ES-I3 (cell line): ENCODE measurements around the gene APOL1.

ENCODE experiments used
- H3K36me3 ChIP-seq: 2 replicates; pipeline ENCODE4 v1.6.1; 2013; ENCODE audit warnings: mild to moderate bottlenecking, low read length, control low read depth, moderate library complexity; ENCODE audit not compliant: insufficient read depth
- H3K4me1 ChIP-seq: 2 replicates; pipeline ENCODE4 v1.6.1; 2013; ENCODE audit warnings: mild to moderate bottlenecking, control low read depth, low read length; ENCODE audit not compliant: insufficient read depth
- H3K9ac ChIP-seq: 2 replicates; pipeline ENCODE4 v1.6.1; 2013; ENCODE audit warnings: low read depth, mild to moderate bottlenecking, low read length, moderate library complexity
- H3K9me3 ChIP-seq: 2 replicates; pipeline ENCODE4 v1.6.1; 2013; ENCODE audit warnings: mild to moderate bottlenecking, low read length, moderate library complexity; ENCODE audit not compliant: control insufficient read depth, insufficient read depth

APOL1 gene

GRCh38 chr22:36294293-36294620, 41.3 kb downstream of the APOL1 start:
- H3K9me3 ChIP-seq = no peaks in the 10 kb centered on the region
- H3K36me3 ChIP-seq = peaks cover 68% of the 10 kb centered on the region
- H3K4me1 ChIP-seq = no peaks in the 10 kb centered on the region
- no peak overlapping the region for H3K9ac ChIP-seq

GRCh38 chr22:36294801-36295200, 41.9 kb downstream of the APOL1 start:
- H3K9me3 ChIP-seq = no peaks in the 10 kb centered on the region
- no peaks in the 10 kb centered on the region for H3K4me1 ChIP-seq
- H3K9ac ChIP-seq = no peak overlapping the region
- peaks cover 68% of the 10 kb centered on the region for H3K36me3 ChIP-seq

GRCh38 chr22:36295247-36295646, 42.3 kb downstream of the APOL1 start:
- no peak overlapping the region for H3K9ac ChIP-seq
- no peaks in the 10 kb centered on the region for H3K9me3 ChIP-seq
- H3K4me1 ChIP-seq = no peaks in the 10 kb centered on the region
- H3K36me3 ChIP-seq = peaks cover 71% of the 10 kb centered on the region

GRCh38 chr22:36296690-36297089, 43.8 kb downstream of the APOL1 start:
- no peak overlapping the region for H3K9ac ChIP-seq
- H3K36me3 ChIP-seq = peaks cover 78% of the 10 kb centered on the region
- no peaks in the 10 kb centered on the region for H3K9me3 ChIP-seq
- no peaks in the 10 kb centered on the region for H3K4me1 ChIP-seq

GRCh38 chr22:36297568-36297967, 44.6 kb downstream of the APOL1 start:
- Histone ChIP-seq H3K4me1 (no peaks in the 10 kb centered on the region), H3K36me3 (peaks cover 74% of the 10 kb centered on the region), H3K9me3 (no peaks in the 10 kb centered on the region), H3K9ac (no peak overlapping the region)

GRCh38 chr22:36298118-36298517, 45.2 kb downstream of the APOL1 start:
- H3K9ac ChIP-seq = no peak overlapping the region
- H3K36me3 ChIP-seq = peaks cover 76% of the 10 kb centered on the region
- no peaks in the 10 kb centered on the region for H3K4me1 ChIP-seq
- H3K9me3 ChIP-seq = no peaks in the 10 kb centered on the region

- Histone ChIP-seq H3K36me3 (peaks cover 73% of the 10 kb centered on the region), H3K9me3 (no peaks in the 10 kb centered on the region), H3K4me1 (no peaks in the 10 kb centered on the region), H3K9ac (no peak overlapping the region)
These were observed 45.7 kb downstream of the APOL1 start for GRCh38 chr22:36298601-36299000.

GRCh38 chr22:36299295-36299694, 46.4 kb downstream of the APOL1 start:
- Histone ChIP-seq H3K36me3 (peaks cover 73% of the 10 kb centered on the region), H3K9me3 (no peaks in the 10 kb centered on the region), H3K4me1 (no peaks in the 10 kb centered on the region), H3K9ac (no peak overlapping the region)

- Histone ChIP-seq H3K9ac (no peak overlapping the region), H3K36me3 (peaks cover 73% of the 10 kb centered on the region), H3K4me1 (no peaks in the 10 kb centered on the region)
These were observed 47.0 kb downstream of the APOL1 start for GRCh38 chr22:36299911-36300310.

GRCh38 chr22:36300396-36301212, 47.7 kb downstream of the APOL1 start:
- Histone ChIP-seq H3K9ac (no peak overlapping the region), H3K4me1 (no peaks in the 10 kb centered on the region), H3K36me3 (peaks cover 73% of the 10 kb centered on the region), H3K9me3 (no peaks in the 10 kb centered on the region)

More at GRCh38 chr22:36299911-36300310, 47.0 kb downstream of the APOL1 start:
- no peaks in the 10 kb centered on the region for H3K9me3 ChIP-seq

GRCh38 chr22:36301384-36301828, 48.5 kb downstream of the APOL1 start:
- H3K36me3 ChIP-seq = peaks cover 75% of the 10 kb centered on the region
- H3K4me1 ChIP-seq = no peaks in the 10 kb centered on the region
- H3K9me3 ChIP-seq = no peaks in the 10 kb centered on the region
- no peak overlapping the region for H3K9ac ChIP-seq

- Histone ChIP-seq H3K36me3 (peaks cover 74% of the 10 kb centered on the region), H3K4me1 (no peaks in the 10 kb centered on the region), H3K9me3 (no peaks in the 10 kb centered on the region), H3K9ac (no peak overlapping the region)
These were observed 48.9 kb downstream of the APOL1 start for GRCh38 chr22:36301851-36302250.

- Histone ChIP-seq H3K9me3 (no peaks in the 10 kb centered on the region), H3K36me3 (peaks cover 70% of the 10 kb centered on the region), H3K4me1 (no peaks in the 10 kb centered on the region), H3K9ac (no peak overlapping the region)
These were observed 49.6 kb downstream of the APOL1 start for GRCh38 chr22:36302439-36303114.

GRCh38 chr22:36303115-36303467, 50.2 kb downstream of the APOL1 start:
- no peak overlapping the region for H3K9ac ChIP-seq
- no peaks in the 10 kb centered on the region for H3K9me3 ChIP-seq
- no peaks in the 10 kb centered on the region for H3K4me1 ChIP-seq
- H3K36me3 ChIP-seq = peaks cover 69% of the 10 kb centered on the region

- H3K4me1 ChIP-seq = no peaks in the 10 kb centered on the region
- no peak overlapping the region for H3K9ac ChIP-seq
- H3K36me3 ChIP-seq = peaks cover 63% of the 10 kb centered on the region
- H3K9me3 ChIP-seq = no peaks in the 10 kb centered on the region
These were observed 50.9 kb downstream of the APOL1 start for GRCh38 chr22:36303874-36304273.
